Renal pelvis (tissue), 3 donors: ENCODE results near the gene MRPL2. TPM values are rescaled to one million over a fixed set of nuclear protein-coding genes. Genes with fewer than 3 reads are reported as not detected.

ENCODE experiments used
- polyA plus RNA-seq, 3 donors: library from polyadenylated mRNA; unstranded; fragments of 120-200 nt; gene quantifications; one replicate each; pipeline ENCODE4 v1.2.1, GENCODE V29; 2013; ENCODE audit not compliant: insufficient read length in 3 of 3

The MRPL2 gene
- polyA plus RNA-seq, 3 donors: 65.2 to 69.9 (median 69.9) TPM

Other genes with a start within 250 kb of the MRPL2 start
- 100 to 1,000 TPM in 2 of 3 donors, 10 to 100 TPM in 1; 87.3 to 135 (median 113) TPM for gene RPL7L1, start 179.8 kb downstream of the MRPL2 start, polyA plus RNA-seq
- under 1 TPM; 0.23 to 0.48 (median 0.41) TPM for gene PTCRA, start 143.4 kb downstream of the MRPL2 start, polyA plus RNA-seq
- gene CNPY3, start 130.0 kb downstream of the MRPL2 start, polyA plus RNA-seq: 10 to 100 TPM; 59.3 to 68.5 (median 61.7) TPM
- 1 to 10 TPM in 2 of 3 donors, under 1 TPM in 1; 0.57 to 1.9 (median 1.5) TPM for gene GNMT, start 98.7 kb downstream of the MRPL2 start, polyA plus RNA-seq
- gene PEX6, start 80.3 kb downstream of the MRPL2 start, polyA plus RNA-seq: 10 to 100 TPM; 27.8 to 35.3 (median 33.0) TPM
- 10 to 100 TPM; 60.6 to 63.9 (median 62.5) TPM for gene PPP2R5D, start 74.9 kb downstream of the MRPL2 start, polyA plus RNA-seq
- gene MEA1, start 45.5 kb downstream of the MRPL2 start, polyA plus RNA-seq: 100 to 1,000 TPM in 1 of 3 donors, 10 to 100 TPM in 2; 82.2 to 103 (median 85.9) TPM
- 100 to 1,000 TPM in 2 of 3 donors, 10 to 100 TPM in 1; 95.6 to 106 (median 106) TPM for gene KLHDC3, start 45.2 kb downstream of the MRPL2 start, polyA plus RNA-seq
- 10 to 100 TPM; 54.1 to 59.7 (median 56.8) TPM for gene RRP36, start 37.8 kb downstream of the MRPL2 start, polyA plus RNA-seq
- gene CUL7, start 5.6 kb downstream of the MRPL2 start, polyA plus RNA-seq: 10 to 100 TPM; 55.9 to 62.2 (median 59.2) TPM
- gene KLC4, start 197 bp upstream of the MRPL2 start, polyA plus RNA-seq: 10 to 100 TPM; 58.0 to 82.5 (median 78.5) TPM
- 100 to 1,000 TPM; 229 to 267 (median 251) TPM for gene PTK7, start 16.9 kb upstream of the MRPL2 start, polyA plus RNA-seq
- 10 to 100 TPM; 29.0 to 34.7 (median 32.5) TPM for gene SRF, start 111.8 kb upstream of the MRPL2 start, polyA plus RNA-seq
- gene CUL9, start 122.8 kb upstream of the MRPL2 start, polyA plus RNA-seq: 10 to 100 TPM; 34.3 to 52.2 (median 47.5) TPM
- 100 to 1,000 TPM in 1 of 3 donors, 10 to 100 TPM in 2; 65.6 to 104 (median 99.8) TPM for gene DNPH1, start 170.0 kb upstream of the MRPL2 start, polyA plus RNA-seq
- under 1 TPM; 0.36 to 0.47 (median 0.43) TPM for gene TTBK1, start 184.0 kb upstream of the MRPL2 start, polyA plus RNA-seq
- under 1 TPM; 0.84 to 0.90 (median 0.86) TPM for gene SLC22A7, start 238.8 kb upstream of the MRPL2 start, polyA plus RNA-seq
- gene CRIP3, start 249.4 kb upstream of the MRPL2 start, polyA plus RNA-seq: 1 to 10 TPM; 3.8 to 8.3 (median 8.1) TPM